OCI-LY7 (cell line): Measurements from ENCODE around the gene MTUS2. TPM values are rescaled to one million over a fixed set of nuclear protein-coding genes. Genes with fewer than 3 reads are reported as not detected.

Experiments used
- BruUV-seq: library from RNA; stranded (reverse); fragments of 400-500 nt; replicated peaks from 2 replicates; lab custom pipeline; 2021; lab: Mats Ljungman, UMichigan
- CTCF ChIA-PET: fragments of 300-600 bp; sonication (Branson Sonifier 250); formaldehyde crosslinking; loops from one replicate; lab custom pipeline; 2022; ENCODE audit warnings: antibody characterized with exemption; ENCODE audit not compliant: unreplicated experiment; lab: Charles Lee
- POLR2A ChIA-PET: fragments of 300-600 bp; sonication (Branson Sonifier 250); formaldehyde crosslinking; loops from one replicate; lab custom pipeline; 2022; ENCODE audit warnings: antibody characterized with exemption; lab: Charles Lee
- DNase-seq: peaks from one replicate; pipeline ENCODE4 v3.0.0-alpha.2; 2015; ENCODE audit warnings: low spot score
- H2AFZ ChIP-seq: fragments of 200-600 bp; sonication (generic), shearing (Covaris generic); 2 replicates; pipeline ENCODE4 v1.6.1; 2014; ENCODE audit warnings: mild to moderate bottlenecking, antibody characterized with exemption, low read length, moderate library complexity
- H3K27ac ChIP-seq: fragments of 200-600 bp; sonication (generic); 2 replicates; pipeline ENCODE4 v1.5.1; 2014; ENCODE audit warnings: mixed run types, low read depth, mild to moderate bottlenecking, moderate library complexity, low read length, inconsistent platforms; ENCODE audit not compliant: poor library complexity, severe bottlenecking
- H3K36me3 ChIP-seq: fragments of 200-600 bp; sonication (generic); 2 replicates; pipeline ENCODE4 v1.6.1; 2014; ENCODE audit warnings: mild to moderate bottlenecking, antibody characterized with exemption, low read length, moderate library complexity, mixed read lengths; ENCODE audit not compliant: insufficient read depth
- H3K4me1 ChIP-seq: fragments of 200-600 bp; sonication (generic); 2 replicates; pipeline ENCODE4 v1.5.1; 2014; ENCODE audit warnings: mild to moderate bottlenecking, low read length; ENCODE audit not compliant: insufficient read depth, poor library complexity, severe bottlenecking
- H3K4me2 ChIP-seq: fragments of 200-600 bp; sonication (generic); 2 replicates; pipeline ENCODE4 v1.6.1; 2014; ENCODE audit warnings: mild to moderate bottlenecking, low read length
- H3K4me3 ChIP-seq: fragments of 200-600 bp; sonication (generic); 2 replicates; pipeline ENCODE4 v1.5.1; 2014; ENCODE audit warnings: mild to moderate bottlenecking, low read depth, low read length; ENCODE audit not compliant: poor library complexity, severe bottlenecking
- H3K79me2 ChIP-seq: fragments of 200-600 bp; sonication (generic); 2 replicates; pipeline ENCODE4 v1.6.1; 2016; ENCODE audit warnings: low read depth, mild to moderate bottlenecking, low read length, moderate library complexity, mixed read lengths; ENCODE audit not compliant: insufficient read depth
- H3K9me2 ChIP-seq: fragments of 200-600 bp; sonication (generic); 2 replicates; pipeline ENCODE4 v1.6.1; 2016; ENCODE audit warnings: mild to moderate bottlenecking, low read length, mixed read lengths; ENCODE audit not compliant: insufficient read depth
- H3K9me3 ChIP-seq: fragments of 200-600 bp; sonication (generic); 2 replicates; pipeline ENCODE4 v1.6.1; 2014; ENCODE audit warnings: mild to moderate bottlenecking, mixed run types, low read length, mixed read lengths
- H4K20me1 ChIP-seq: fragments of 200-600 bp; sonication (generic); 2 replicates; pipeline ENCODE4 v1.6.1; 2014; ENCODE audit warnings: mild to moderate bottlenecking, antibody characterized with exemption, low read length, moderate library complexity, mixed read lengths; ENCODE audit not compliant: insufficient read depth
- CTCF ChIP-seq: fragments of 200-600 bp; sonication (generic); conservative IDR thresholded peaks from 2 replicates; pipeline ENCODE4 v1.5.1; 2014; ENCODE audit warnings: mild to moderate bottlenecking, antibody characterized with exemption, low read length, moderate library complexity, mixed read lengths
- EZH2phosphoT487 ChIP-seq: fragments of 200-600 bp; sonication (generic); IDR thresholded peaks from 2 replicates; pipeline ENCODE4 v1.6.1; 2018; ENCODE audit warnings: low read depth, borderline replicate concordance, mild to moderate bottlenecking, mixed run types, antibody characterized with exemption, low read length, moderate library complexity, mixed read lengths
- intact Hi-C: fragments of 100-400 bp; cut with micrococcal nuclease; formaldehyde crosslinking; loops from one replicate; pipeline ENCODE4 v1.10.0; 2022; ENCODE audit not compliant: unreplicated experiment
- total RNA-seq, 2 experiments: library from RNA; depleted of rRNA in 1 of 2; stranded (reverse); fragments of >200 nt in 1 of 2; shearing (Covaris generic) in 1 of 2; gene quantifications; 2 replicates each; pipeline ENCODE4 v1.2.3, GENCODE V29; 2014 to 2022

Gene MTUS2
- total RNA-seq, 2 experiments from 2014 or later = 0.16 to 9.8 TPM

GRCh38 chr13:29028868-29029267, 208.7 kb downstream of the MTUS2 start:
- Histone ChIP-seq H3K36me3 (no peaks in the 10 kb centered on the region), H3K4me3 (no peak overlapping the region), H3K9me3 (no peaks in the 10 kb centered on the region), H3K27ac (no peak overlapping the region), H2AFZ (no peak overlapping the region), H3K9me2 (no peaks in the 10 kb centered on the region), H3K4me1 (no peaks in the 10 kb centered on the region), H4K20me1 (no peaks in the 10 kb centered on the region), H3K79me2 (no peaks in the 10 kb centered on the region), H3K4me2 (no peak overlapping the region)
- intact Hi-C loops = no loop called here
- no TSS peak for BruUV-seq
- no peak for DNase-seq
- TF ChIP-seq CTCF (no peak), EZH2phosphoT487 (no peak)
- POLR2A ChIA-PET = no interaction called here
- CTCF ChIA-PET = no interaction called here

- H3K79me2 ChIP-seq = no peaks in the 10 kb centered on the region
- intact Hi-C loops = no loop called here
- no peaks in the 10 kb centered on the region for H4K20me1 ChIP-seq
- TF ChIP-seq CTCF = no peak
- TF ChIP-seq EZH2phosphoT487 = no peak
- H3K36me3 ChIP-seq = no peaks in the 10 kb centered on the region
- no peak overlapping the region for H2AFZ ChIP-seq
- POLR2A ChIA-PET = no interaction called here
- H3K4me3 ChIP-seq = no peak overlapping the region
- no TSS peak for BruUV-seq
- no peaks in the 10 kb centered on the region for H3K9me3 ChIP-seq
- no peaks in the 10 kb centered on the region for H3K4me1 ChIP-seq
- no peaks in the 10 kb centered on the region for H3K9me2 ChIP-seq
- DNase-seq = no peak
- H3K27ac ChIP-seq = no peak overlapping the region
- no peak overlapping the region for H3K4me2 ChIP-seq
- CTCF ChIA-PET = no interaction called here
Observed at GRCh38 chr13:29038700-29039099, 218.6 kb downstream of the MTUS2 start.

GRCh38 chr13:29039212-29039611, 219.1 kb downstream of the MTUS2 start:
- intact Hi-C loops = no loop called here
- no TSS peak for BruUV-seq
- Histone ChIP-seq H3K27ac (no peak overlapping the region), H3K9me3 (no peaks in the 10 kb centered on the region), H4K20me1 (no peaks in the 10 kb centered on the region), H3K36me3 (no peaks in the 10 kb centered on the region), H3K79me2 (no peaks in the 10 kb centered on the region), H3K9me2 (no peaks in the 10 kb centered on the region), H3K4me1 (no peaks in the 10 kb centered on the region), H3K4me3 (no peak overlapping the region), H3K4me2 (no peak overlapping the region), H2AFZ (no peak overlapping the region)
- no peak for TF ChIP-seq EZH2phosphoT487
- no peak for TF ChIP-seq CTCF
- ChIA-PET POLR2A (no interaction called here), CTCF (no interaction called here)
- no peak for DNase-seq
